ENCODE results near the gene GIPC1. TPM values are rescaled to one million over a fixed set of nuclear protein-coding genes. Genes with fewer than 3 reads are reported as not detected.

The GIPC1 gene
- total RNA-seq, 1 donor from 2014 or later = 107 TPM

GRCh38 chr19:14479309-14479974 lies 16.5 kb downstream of the GIPC1 start:
- Mint-ChIP-seq H3K36me3 (ENCODE audit: low read depth) (peaks cover 11% of the 10 kb centered on the region), H3K9me3 (ENCODE audit: low read depth) (no peaks in the 10 kb centered on the region), H3K4me3 (ENCODE audit: unreplicated experiment) (no peak overlapping the region), H3K4me1 (ENCODE audit: low read depth) (peaks cover 33% of the 10 kb centered on the region), H3K27me3 (ENCODE audit: low read depth) (no peaks in the 10 kb centered on the region), H3K27ac (ENCODE audit: unreplicated experiment) (no peak overlapping the region)
- TF ChIP-seq CTCF (IDR thresholded peaks at IDR 0.05) = no peak
- no peak for DNase-seq (ENCODE audit: low spot score)

GRCh38 chr19:14478113-14478545 lies 17.8 kb downstream of the GIPC1 start:
- peak overlapping the region; percentile 2 for H3K27ac Mint-ChIP-seq (ENCODE audit: unreplicated experiment)
- no peak for DNase-seq (ENCODE audit: low spot score)

GRCh38 chr19:14477418-14478112 lies 18.4 kb downstream of the GIPC1 start:
- Mint-ChIP-seq H3K27me3 (ENCODE audit: low read depth) (no peaks in the 10 kb centered on the region), H3K36me3 (ENCODE audit: low read depth) (peaks cover 9% of the 10 kb centered on the region), H3K27ac (ENCODE audit: unreplicated experiment) (peak overlapping the region; percentile 49), H3K4me1 (ENCODE audit: low read depth) (peaks cover 39% of the 10 kb centered on the region), H3K9me3 (ENCODE audit: low read depth) (no peaks in the 10 kb centered on the region), H3K4me3 (ENCODE audit: unreplicated experiment) (no peak overlapping the region)
- DNase-seq (ENCODE audit: low spot score) = no peak
- TF ChIP-seq CTCF (IDR thresholded peaks at IDR 0.05) = no peak

More at GRCh38 chr19:14478113-14478545, 17.8 kb downstream of the GIPC1 start:
- Mint-ChIP-seq H3K4me1 (ENCODE audit: low read depth) (peaks cover 35% of the 10 kb centered on the region), H3K27me3 (ENCODE audit: low read depth) (no peaks in the 10 kb centered on the region), H3K36me3 (ENCODE audit: low read depth) (peaks cover 9% of the 10 kb centered on the region), H3K4me3 (ENCODE audit: unreplicated experiment) (no peak overlapping the region), H3K9me3 (ENCODE audit: low read depth) (no peaks in the 10 kb centered on the region)
- no peak for TF ChIP-seq CTCF (IDR thresholded peaks at IDR 0.05)

- peak; percentile 85 for DNase-seq (ENCODE audit: low spot score)
- TF ChIP-seq CTCF (IDR thresholded peaks at IDR 0.05) = no peak
- peaks cover 6% of the 10 kb centered on the region for H3K36me3 Mint-ChIP-seq (ENCODE audit: low read depth)
- H3K27ac Mint-ChIP-seq (ENCODE audit: unreplicated experiment) = peak overlapping the region; percentile 93
- H3K4me1 Mint-ChIP-seq (ENCODE audit: low read depth) = peaks cover 40% of the 10 kb centered on the region
- H3K4me3 Mint-ChIP-seq (ENCODE audit: unreplicated experiment) = peak overlapping the region; percentile 45
- H3K27me3 Mint-ChIP-seq (ENCODE audit: low read depth) = no peaks in the 10 kb centered on the region
- H3K9me3 Mint-ChIP-seq (ENCODE audit: low read depth) = no peaks in the 10 kb centered on the region
These were observed 19.1 kb downstream of the GIPC1 start for GRCh38 chr19:14476673-14477401.

- H3K36me3 Mint-ChIP-seq (ENCODE audit: low read depth) = peaks cover 5% of the 10 kb centered on the region
- DNase-seq (ENCODE audit: low spot score) = no peak
- no peaks in the 10 kb centered on the region for H3K9me3 Mint-ChIP-seq (ENCODE audit: low read depth)
- peaks cover 40% of the 10 kb centered on the region for H3K4me1 Mint-ChIP-seq (ENCODE audit: low read depth)
- peak overlapping the region; percentile 93 for H3K27ac Mint-ChIP-seq (ENCODE audit: unreplicated experiment)
- H3K4me3 Mint-ChIP-seq (ENCODE audit: unreplicated experiment) = peak overlapping the region; percentile 45
- TF ChIP-seq CTCF (IDR thresholded peaks at IDR 0.05) = no peak
- no peaks in the 10 kb centered on the region for H3K27me3 Mint-ChIP-seq (ENCODE audit: low read depth)
These were observed 19.6 kb downstream of the GIPC1 start for GRCh38 chr19:14476327-14476672.

Data from chondrocyte (in vitro differentiated cells).